Left renal pelvis (tissue), 4 donors: ENCODE results near the gene MCFD2. TPM values are rescaled to one million over a fixed set of nuclear protein-coding genes. Genes with fewer than 3 reads are reported as not detected.
"Not testable (repeated sequence)": the region's sequence is repeated elsewhere in the genome, so short reads cannot be mapped to it uniquely, and the experiment has no call there.

ENCODE experiments used
- DNase-seq, 4 donors: peaks; one replicate each; pipeline ENCODE4 v3.0.0-alpha.2; 2013; ENCODE audit warnings: low read depth in 4 of 4, low spot score in 3 of 4
- polyA plus RNA-seq, 4 donors: library from polyadenylated mRNA; unstranded; fragments of 120-200 nt; gene quantifications; one replicate each; pipeline ENCODE4 v1.2.1, GENCODE V29; 2013; ENCODE audit not compliant: insufficient read length in 4 of 4

Gene MCFD2
- polyA plus RNA-seq, 4 donors: 83.9 to 105 (median 96.3) TPM

DNA sequence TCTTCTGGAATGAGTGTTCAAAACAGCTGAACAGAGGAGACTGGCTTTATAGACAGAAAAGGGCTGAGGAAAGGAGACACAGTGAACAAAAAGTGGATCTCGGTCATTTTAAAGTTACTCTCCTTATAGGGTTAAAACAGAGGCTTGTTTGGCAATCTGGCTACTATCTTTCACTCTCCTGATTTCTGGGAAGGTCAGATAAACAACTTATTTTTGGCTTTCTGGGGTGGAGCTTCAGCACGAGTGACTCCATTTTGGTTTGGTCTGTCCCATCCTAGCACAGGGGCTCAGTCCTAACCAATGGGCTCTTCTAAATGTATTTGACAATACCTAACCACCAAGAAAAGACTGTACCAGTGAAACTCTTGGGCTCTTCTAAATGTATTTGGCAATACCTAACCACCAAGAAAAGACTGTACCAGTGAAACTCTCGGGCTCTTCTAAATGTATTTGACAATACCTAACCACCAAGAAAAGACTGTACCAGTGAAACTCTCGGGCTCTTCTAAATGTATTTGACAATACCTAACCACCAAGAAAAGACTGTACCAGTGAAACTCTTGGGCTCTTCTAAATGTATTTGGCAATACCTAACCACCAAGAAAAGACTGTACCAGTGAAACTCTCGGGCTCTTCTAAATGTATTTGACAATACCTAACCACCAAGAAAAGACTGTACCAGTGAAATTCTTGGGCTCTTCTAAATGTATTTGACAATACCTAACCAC, 39.5 kb downstream of the MCFD2 start:
- not testable (repeated sequence) for DNase-seq

DNA sequence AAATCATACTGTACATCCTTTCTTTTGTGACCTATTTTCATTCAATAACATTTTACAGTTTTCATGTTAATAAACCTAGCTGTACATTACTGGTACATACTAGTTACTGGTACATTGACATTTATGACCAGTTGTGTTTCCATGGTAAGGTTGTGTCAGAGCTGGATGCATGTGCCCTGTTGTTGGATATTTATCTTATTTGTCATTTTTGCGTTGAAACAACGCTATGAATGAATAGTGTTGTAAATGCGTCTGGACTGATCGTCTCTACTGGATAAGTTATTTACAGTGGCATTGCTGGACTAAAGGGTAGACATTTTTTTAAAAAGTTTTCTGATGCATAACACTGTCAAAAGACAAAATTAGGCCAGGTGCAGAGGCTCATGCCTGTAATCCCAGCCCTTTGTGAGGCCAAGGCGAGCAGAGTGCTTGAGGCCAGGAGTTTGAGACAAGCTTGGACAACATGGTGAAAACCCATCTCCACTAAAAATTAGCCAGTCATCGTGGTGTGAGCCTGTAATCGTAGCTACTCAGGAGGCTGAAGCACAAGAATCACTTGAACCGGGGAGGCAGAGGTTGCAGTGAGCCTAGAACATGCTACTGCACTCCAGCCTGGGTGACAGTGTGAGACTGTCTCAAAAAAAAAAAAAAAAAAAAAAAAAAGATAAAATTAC, 40.2 kb downstream of the MCFD2 start:
- DNase-seq: no peak

DNA sequence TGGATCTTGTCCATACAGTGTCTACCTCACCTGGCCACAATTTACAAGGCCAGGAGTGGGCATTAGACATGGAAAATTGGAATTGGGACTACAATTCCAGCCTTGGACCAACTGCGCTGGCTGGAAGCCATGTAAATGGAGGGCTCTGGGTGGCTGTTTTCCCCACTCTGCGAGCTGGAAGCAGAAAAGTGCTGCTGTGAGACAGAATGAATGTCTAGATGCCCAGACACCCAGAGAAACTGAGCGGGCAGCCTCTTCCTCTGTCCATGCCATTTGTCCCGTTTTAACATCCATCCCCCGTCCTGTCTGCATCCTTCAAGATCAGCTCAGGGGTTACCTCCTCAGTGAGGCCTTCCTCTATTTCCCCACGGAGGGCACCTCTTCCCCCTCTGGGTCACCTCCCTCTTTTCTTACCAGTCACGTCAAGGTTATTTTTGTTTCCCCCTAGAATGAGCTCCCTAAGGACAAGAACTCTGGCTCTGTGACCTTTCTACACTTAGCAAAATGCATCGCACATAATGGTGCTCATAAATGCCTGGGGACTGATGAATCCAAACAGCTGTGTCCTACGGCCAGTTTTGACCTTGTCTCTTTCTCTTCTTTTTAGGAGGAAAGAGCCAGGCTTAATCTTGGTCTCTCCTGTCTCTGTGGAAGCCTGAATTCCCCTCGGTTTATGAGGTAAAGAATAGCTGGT, 41.2 kb downstream of the MCFD2 start:
- no peak for DNase-seq

DNA sequence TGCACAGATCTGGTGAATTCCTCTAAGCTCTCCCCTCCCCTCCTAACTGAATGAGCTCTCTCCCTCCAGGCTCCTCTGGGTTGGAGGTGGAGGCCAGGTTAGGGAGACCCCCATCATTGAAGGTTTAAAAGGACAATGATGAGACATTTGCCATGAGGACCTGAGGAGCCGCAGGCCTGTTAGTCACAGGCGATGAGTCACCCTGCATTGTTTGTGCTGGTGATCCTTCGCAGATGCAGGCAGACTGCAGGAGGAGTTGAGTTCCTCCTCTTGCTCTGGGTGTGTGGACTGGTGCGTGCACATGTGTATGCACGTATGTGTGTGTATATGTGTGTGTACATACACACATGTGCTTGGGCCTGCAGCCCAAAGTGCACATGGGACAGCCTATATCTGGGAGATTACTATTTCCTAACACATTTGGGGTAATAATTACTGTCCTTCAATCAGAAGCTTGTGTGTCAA, 42.0 kb downstream of the MCFD2 start:
- DNase-seq: no peak

DNA sequence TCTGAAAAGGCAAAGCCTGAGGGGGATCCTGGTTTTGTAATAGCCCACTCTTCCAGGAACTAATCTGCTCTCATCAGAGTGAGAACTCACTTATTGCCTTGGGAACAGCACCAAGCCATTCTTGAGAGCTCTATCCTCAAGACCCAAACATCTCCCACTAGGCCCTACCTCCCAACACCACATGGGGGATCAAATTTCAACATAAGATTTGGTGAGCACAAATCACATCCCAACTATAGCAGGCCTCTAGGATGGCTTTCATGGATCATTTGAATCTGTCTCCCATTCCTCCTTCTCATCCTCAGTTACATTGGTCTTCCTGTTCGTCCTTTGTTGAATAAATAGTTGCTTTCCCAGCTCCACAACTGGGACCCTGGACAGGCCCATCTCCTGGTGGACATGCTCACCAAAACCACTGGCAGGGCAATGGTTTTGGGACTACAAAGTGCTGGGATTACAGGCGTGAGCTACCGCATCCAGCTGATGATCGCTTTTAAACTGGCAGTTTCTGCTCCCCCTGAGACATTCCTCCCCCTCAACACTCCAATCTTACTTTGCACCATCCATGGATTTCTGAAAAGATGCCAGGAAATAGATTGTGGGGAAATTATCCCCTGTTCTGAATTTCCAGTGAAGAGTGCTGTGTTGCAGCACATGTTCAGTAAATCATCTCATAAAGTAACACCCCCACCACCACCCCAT, 42.6 kb downstream of the MCFD2 start:
- no peak for DNase-seq

DNA sequence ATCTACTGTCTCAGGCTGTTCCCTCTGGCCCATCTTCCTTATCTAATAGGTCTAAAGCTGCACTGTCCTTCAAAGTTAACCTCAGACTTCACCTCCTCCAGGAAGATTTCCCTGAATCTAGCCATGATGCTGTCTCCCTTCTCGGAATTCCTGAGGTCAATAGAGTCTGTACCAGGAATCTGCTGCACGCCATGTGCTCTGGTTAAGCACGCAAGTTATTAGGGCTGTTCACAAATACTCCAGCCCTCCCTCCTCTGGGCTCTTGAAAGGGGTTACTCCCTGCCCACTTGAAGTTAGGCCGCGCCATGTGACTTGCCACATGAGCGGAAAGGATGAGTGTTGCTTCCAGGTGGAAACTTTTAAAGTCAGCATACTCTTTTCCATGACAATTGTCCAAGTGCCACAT, 43.6 kb downstream of the MCFD2 start:
- DNase-seq: no peak

DNA sequence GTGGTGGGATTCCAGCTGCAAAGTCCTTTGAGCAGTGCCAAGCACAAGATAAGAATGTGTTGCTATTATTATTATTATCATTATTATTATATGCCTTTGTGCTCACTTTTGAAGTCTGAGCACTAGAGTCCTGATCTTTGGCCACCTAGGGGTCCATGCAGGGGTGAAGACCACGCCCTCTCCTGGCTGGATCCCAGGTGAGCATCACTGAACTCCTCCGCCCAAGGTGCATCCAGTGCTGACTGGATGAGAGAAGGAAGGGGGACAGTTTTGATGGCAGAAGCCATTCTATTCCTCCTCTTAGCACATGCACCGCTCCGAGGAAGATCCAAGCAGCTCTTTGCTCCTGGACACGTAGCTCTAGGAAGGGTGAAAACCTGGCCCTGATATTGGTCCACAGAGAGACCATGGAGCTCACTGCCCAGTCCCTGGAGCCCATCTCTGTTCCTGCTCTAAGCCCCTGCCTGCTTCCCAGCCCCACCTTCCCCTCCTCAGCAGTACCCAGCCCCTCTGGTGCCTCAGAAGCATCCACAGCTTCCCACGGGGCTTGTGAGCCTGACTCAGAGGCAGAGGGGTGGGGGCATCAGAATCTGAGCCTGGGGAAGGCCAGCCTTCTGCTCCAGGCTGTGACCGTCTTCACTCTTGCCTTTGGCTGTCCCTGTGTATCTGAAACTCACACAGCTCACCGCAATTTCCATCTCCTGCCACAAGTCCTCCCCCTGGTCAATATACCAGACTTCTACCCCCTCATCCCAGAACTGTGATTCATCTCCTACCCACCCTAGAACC, 45.4 kb downstream of the MCFD2 start:
- no peak for DNase-seq

DNA sequence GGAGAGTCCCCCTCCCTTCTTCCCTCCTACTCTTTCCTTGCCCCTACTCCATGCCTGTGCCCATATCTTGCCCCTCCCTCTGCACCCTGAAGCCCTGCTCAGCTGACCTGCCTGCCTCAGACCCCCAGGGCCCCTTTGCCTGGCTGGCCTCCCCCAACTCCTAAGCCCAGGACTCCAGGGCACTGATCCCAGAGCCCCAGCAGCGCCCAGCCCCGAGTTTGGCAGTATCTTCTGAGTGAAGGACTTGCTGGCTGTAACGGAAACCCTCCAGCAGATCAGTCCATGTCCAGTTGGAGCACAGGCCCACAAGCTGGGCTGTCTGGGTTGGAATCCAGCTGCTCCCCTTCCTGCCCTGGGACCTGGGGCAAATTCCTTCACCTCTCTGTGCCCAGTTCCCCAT, 46.0 kb downstream of the MCFD2 start:
- no peak for DNase-seq

DNA sequence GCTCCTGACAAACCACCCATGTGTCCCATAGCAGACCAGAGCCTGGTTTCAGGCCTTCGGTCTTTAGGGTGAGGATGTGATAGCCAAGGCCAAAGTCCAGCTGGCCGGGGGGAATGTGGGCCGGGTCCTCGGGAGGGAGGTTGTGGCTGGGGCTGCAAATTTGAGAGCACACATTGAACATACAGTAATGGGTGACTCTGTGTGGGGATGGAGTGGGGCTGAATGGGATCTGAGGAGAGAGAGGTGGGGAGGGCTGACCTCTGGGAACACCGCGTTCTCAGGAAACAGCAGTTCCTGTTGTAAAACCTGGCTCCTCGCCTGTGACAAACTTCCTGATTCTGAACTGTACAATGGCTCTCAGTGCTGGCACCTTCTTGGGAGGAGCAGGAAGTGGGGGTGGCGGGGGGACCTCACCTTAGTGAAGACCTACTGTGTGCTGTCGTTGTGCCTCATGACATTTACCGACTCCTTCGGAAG, 48.8 kb downstream of the MCFD2 start:
- DNase-seq: no peak

DNA sequence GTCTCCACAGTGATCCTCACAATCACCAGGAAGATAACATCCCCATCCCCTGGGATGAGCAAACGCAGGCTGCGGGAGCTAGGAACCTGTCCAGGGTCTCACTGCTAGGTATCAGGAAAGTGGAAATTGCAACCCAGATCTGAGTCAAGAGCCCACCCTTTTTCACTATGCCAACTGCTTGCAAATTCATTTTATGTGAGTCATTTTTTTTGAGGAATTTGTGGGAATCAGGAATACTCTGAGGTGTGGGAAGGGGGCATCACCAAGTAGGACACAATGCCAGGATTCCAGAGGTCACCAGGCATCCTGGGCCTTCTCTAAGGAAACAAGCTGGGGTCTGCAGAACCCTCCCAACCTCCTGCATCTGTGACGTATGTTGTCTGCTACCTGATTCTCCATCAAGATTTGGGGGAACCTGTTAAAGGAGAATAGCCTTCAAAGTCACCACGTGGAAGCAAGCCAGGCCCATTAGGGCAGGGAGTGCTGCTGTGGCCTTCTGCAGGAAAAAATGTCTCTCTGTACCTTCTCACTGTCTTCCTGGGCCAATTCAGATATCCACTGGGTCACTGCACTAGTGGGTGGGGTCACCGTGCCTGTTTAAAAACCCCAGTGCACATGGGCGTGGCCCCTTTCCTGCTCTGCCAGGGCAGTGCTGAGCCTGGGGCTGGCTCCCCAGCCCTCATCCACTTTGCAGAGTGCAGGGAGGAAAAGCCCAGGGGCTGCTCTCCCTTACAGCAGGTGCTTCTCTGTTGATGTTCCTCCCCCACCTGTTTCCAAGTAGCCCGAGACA, 50.2 kb downstream of the MCFD2 start:
- DNase-seq: no peak

DNA sequence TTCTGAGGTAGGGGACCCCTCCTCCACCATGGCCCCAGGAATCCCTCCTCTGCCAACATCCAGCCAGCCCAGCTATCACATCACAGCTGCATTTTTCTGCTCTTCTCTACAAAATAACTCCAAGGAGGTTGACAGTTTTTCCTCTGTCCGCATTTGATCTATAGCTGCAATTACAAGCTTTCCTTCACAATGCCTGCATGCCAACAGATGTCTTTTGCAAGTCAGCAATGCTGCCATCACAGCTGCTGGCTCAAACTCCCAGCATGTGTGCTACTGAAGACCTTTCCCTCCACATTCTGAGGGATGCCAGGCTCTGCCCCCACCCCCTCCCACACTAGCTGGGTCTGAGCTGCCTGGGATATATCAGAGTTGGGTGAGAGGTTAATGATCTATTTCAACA, 51.7 kb downstream of the MCFD2 start:
- no peak for DNase-seq

DNA sequence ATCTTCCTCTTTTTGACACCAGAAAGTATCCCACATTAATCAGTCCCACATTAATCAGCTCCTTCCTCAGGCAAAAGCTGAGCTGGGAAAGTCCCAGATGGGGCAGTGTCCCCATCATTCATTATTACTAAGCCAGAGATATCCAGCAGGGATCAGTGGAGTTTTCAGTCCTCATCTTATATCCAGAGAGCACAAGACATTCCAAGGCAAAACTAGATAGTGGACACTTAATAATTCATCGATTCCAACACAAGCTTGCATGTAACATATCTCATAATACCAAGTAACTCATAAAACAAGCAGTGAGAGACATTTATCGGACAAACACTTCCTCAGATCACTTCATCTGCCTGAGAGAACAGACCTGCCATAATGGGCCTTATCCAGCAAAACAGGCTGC, 53.1 kb downstream of the MCFD2 start:
- no peak for DNase-seq

DNA sequence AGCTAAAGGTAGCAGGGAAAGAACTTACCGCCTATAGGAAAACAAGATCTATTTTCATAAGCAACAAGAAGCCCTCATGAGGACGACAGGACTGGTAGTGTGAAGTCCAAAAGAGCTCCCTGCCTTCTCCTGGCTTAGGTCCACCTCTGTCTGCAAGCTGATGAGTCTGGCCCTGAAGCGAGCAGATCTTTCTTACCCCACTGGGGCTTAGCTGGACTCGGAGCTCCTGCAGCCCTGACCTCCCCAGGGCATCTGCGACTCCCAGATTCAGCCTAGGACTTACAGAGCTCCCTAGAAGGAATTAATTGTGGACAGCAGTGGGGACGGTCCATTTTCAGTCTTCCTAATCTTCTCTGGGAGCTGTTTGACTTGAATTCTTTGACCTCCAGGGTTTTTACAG, 53.7 kb downstream of the MCFD2 start:
- no peak for DNase-seq

DNA sequence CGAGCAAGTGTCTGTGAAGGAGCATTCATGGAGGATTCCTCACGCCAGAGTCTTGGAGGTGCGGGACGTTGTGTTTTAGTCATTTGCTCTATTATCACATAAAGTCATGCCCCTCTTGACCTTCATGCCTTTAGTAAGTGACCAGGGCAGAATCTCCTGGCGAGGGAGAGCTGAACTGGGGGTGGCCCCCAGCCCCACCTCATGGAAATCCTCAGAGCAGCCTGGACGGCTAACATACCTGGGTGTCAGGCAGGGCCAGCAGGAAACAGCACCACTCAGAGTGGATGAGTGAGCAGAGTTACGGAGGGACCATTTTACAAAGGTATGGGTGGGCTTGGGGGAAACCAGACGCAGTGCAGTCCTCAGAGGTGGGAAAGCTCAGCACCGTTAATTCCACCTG, 56.1 kb downstream of the MCFD2 start:
- no peak for DNase-seq

DNA sequence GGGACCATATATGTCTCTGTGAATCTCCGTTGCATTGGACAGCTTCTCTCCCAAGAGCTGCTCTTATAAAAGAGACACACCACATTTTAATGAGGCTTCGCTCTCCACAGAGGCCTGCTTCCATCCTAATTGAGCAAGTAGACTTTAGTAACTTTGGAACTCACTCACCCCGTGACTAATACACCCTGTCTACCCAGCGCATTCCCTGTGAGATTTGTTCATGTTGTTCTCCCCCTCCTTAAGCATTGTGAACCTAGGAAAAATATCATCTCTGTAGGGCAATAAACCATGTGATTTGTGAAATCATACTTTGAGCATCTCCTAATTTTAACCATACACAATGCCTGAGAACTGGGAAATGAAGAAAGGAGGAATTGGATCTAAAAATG, 56.9 kb downstream of the MCFD2 start:
- DNase-seq: no peak

DNA sequence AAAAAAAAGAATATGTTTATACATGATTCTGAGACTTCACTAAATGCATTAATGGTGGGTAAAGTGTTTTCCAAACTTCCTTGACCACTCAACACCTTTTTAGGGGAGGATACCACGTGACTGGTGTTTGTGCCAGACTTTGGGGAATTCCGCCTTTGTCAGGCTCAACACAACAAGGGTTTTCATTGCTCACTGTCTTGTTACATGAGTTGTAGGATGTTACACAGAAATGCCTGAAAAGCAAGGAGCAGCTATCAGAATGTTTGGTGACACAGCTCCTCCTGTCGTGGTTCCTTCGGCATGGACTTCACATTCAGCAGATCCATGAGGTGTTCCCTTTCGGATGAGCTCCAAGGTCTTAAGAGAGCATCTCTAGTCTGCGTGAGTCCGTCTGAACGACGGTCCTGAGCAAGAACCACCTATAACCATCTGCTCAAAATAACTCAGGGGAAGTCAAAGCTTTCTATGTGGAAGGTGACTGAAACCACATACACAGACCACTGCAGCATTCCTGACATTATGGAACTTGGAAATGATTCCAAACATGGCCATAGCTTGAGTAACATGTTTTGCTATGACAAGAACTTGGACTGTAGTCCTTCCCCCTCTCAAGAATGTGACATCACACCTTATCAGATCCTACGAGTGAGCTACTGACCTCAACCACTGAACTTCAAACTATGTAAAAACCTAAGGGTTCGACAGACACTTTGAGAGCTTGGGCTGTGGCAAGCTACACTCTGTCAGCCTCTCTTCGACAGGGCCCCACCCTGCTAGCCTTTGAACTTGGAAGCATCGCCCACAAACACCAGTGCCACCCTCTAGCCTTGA, 57.5 kb downstream of the MCFD2 start:
- no peak for DNase-seq

DNA sequence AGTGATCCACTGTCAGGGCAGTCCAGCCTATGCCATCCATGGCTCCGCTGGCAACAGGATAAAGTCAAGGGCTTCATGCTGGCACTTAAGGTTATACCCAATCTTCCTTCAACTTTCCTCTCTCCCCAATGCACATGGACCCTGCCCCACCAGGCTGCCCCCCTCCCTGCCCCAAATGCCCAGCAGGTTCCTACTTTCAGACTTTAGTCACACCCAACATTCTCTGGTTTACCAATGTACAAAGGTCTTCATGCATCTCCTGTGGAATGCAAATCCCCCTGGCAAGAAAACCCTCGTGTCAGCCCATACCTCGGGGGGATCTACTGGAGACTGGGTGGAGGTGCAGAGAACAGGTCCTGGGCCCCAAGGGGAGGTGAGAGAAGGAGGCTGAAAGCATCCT, 59.3 kb downstream of the MCFD2 start:
- no peak for DNase-seq

DNA sequence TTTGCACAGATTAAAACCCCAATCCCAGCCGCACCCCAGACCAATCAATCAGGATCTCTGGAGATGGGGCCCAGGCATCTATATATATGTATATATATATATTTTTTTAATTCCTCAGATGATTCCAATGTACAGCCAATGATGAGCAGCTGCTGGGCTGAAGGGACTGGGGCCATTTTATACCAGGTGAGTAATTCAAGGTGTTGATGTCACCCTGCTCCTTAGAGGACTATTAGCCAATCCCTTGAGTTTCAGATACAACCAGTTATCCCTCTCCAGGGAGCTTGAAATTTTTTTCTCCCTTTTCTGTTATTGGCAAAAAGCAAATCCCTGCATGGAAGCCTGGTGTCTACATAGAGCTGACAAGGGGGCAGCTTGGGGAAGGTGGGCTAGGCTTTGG, 59.8 kb downstream of the MCFD2 start:
- DNase-seq: no peak

DNA sequence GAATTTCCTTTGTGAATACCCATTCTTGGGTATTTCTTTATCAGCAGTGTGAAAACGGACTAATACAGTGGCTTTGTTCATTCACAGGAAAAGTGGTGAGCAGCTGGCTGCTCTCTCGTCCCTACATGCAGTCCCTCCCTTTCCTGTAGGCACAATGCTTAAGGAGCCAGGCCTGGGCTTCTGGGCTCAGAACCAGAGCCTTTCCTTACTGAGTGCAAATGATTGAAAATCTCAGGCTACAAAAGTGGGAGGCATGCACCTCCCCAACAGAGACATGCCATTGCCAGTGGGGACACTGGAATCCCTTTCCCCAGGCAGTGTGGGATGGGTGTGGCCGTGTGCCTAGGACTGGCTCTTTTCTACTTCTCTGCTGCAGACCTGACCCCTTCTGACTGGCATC, 61.3 kb downstream of the MCFD2 start:
- no peak for DNase-seq
